IPS-20b (cell line): ENCODE data around the gene DNASE1L1.

Experiments used
- H3K27ac ChIP-seq: one replicate; pipeline ENCODE4 v1.5.1; 2013; ENCODE audit warnings: low read length
- H3K27me3 ChIP-seq: 2 replicates; pipeline ENCODE4 v1.6.1; 2013; ENCODE audit warnings: mild to moderate bottlenecking, low read length, inconsistent platforms; ENCODE audit not compliant: insufficient read depth
- H3K36me3 ChIP-seq: 2 replicates; pipeline ENCODE4 v1.6.1; 2013; ENCODE audit warnings: low read depth, mild to moderate bottlenecking, inconsistent platforms, low read length, moderate library complexity; ENCODE audit not compliant: insufficient read depth
- H3K4me1 ChIP-seq: 2 replicates; pipeline ENCODE4 v1.6.1; 2013; ENCODE audit warnings: mild to moderate bottlenecking, control low read depth, inconsistent platforms, low read length, moderate library complexity; ENCODE audit not compliant: insufficient read depth
- H3K4me3 ChIP-seq: 2 replicates; pipeline ENCODE4 v1.5.1; 2013; ENCODE audit warnings: mild to moderate bottlenecking, low read length, inconsistent platforms
- H3K9ac ChIP-seq: 2 replicates; pipeline ENCODE4 v1.6.1; 2013; ENCODE audit warnings: low read depth, mild to moderate bottlenecking, inconsistent platforms, low read length, moderate library complexity
- H3K9me3 ChIP-seq: 2 replicates; pipeline ENCODE4 v1.6.1; 2013; ENCODE audit warnings: mild to moderate bottlenecking, low read depth, low read length, inconsistent platforms; ENCODE audit not compliant: insufficient read depth

Gene DNASE1L1

GRCh38 chrX:154359362-154360154 is 49.5 kb downstream of the DNASE1L1 start:
- Histone ChIP-seq H3K36me3 (peaks cover 98% of the 10 kb centered on the region), H3K4me3 (no peak overlapping the region)

GRCh38 chrX:154358829-154359228 is 50.2 kb downstream of the DNASE1L1 start:
- Histone ChIP-seq H3K4me1 (no peaks in the 10 kb centered on the region), H3K4me3 (no peak overlapping the region), H3K36me3 (peaks cover 98% of the 10 kb centered on the region)

More at GRCh38 chrX:154359362-154360154, 49.5 kb downstream of the DNASE1L1 start:
- Histone ChIP-seq H3K27ac (no peak overlapping the region), H3K4me1 (no peaks in the 10 kb centered on the region), H3K9me3 (no peaks in the 10 kb centered on the region), H3K27me3 (no peaks in the 10 kb centered on the region), H3K9ac (no peak overlapping the region)

GRCh38 chrX:154358011-154358410 is 51.0 kb downstream of the DNASE1L1 start:
- Histone ChIP-seq H3K27me3 (no peaks in the 10 kb centered on the region), H3K27ac (no peak overlapping the region), H3K9me3 (no peaks in the 10 kb centered on the region), H3K4me1 (no peaks in the 10 kb centered on the region), H3K36me3 (peaks cover 99% of the 10 kb centered on the region), H3K4me3 (no peak overlapping the region), H3K9ac (no peak overlapping the region)

More at GRCh38 chrX:154358829-154359228, 50.2 kb downstream of the DNASE1L1 start:
- H3K9me3 ChIP-seq = no peaks in the 10 kb centered on the region
- no peaks in the 10 kb centered on the region for H3K27me3 ChIP-seq
- H3K9ac ChIP-seq = no peak overlapping the region
- H3K27ac ChIP-seq = no peak overlapping the region

GRCh38 chrX:154357205-154357604 is 51.8 kb downstream of the DNASE1L1 start:
- Histone ChIP-seq H3K9ac (no peak overlapping the region), H3K36me3 (peaks cover 99% of the 10 kb centered on the region), H3K4me3 (no peak overlapping the region), H3K9me3 (no peaks in the 10 kb centered on the region), H3K27me3 (no peaks in the 10 kb centered on the region), H3K4me1 (no peaks in the 10 kb centered on the region), H3K27ac (no peak overlapping the region)

- H3K9me3 ChIP-seq = no peaks in the 10 kb centered on the region
- H3K27me3 ChIP-seq = no peaks in the 10 kb centered on the region
- no peak overlapping the region for H3K4me3 ChIP-seq
- H3K27ac ChIP-seq = no peak overlapping the region
- peaks cover 99% of the 10 kb centered on the region for H3K36me3 ChIP-seq
- no peaks in the 10 kb centered on the region for H3K4me1 ChIP-seq
- no peak overlapping the region for H3K9ac ChIP-seq
Measured at GRCh38 chrX:154356596-154356995, 52.5 kb downstream of the DNASE1L1 start.

- Histone ChIP-seq H3K9me3 (no peaks in the 10 kb centered on the region), H3K27ac (no peak overlapping the region), H3K9ac (no peak overlapping the region), H3K4me1 (no peaks in the 10 kb centered on the region), H3K27me3 (no peaks in the 10 kb centered on the region), H3K4me3 (no peak overlapping the region), H3K36me3 (peaks cover 100% of the 10 kb centered on the region)
Measured at GRCh38 chrX:154355776-154356140, 53.3 kb downstream of the DNASE1L1 start.

GRCh38 chrX:154355094-154355775 is 53.8 kb downstream of the DNASE1L1 start:
- H3K9me3 ChIP-seq = no peaks in the 10 kb centered on the region
- H3K27ac ChIP-seq = no peak overlapping the region
- H3K4me1 ChIP-seq = no peaks in the 10 kb centered on the region
- H3K4me3 ChIP-seq = no peak overlapping the region
- H3K36me3 ChIP-seq = peaks cover 100% of the 10 kb centered on the region
- no peaks in the 10 kb centered on the region for H3K27me3 ChIP-seq
- no peak overlapping the region for H3K9ac ChIP-seq

GRCh38 chrX:154354516-154354915 is 54.5 kb downstream of the DNASE1L1 start:
- Histone ChIP-seq H3K27me3 (no peaks in the 10 kb centered on the region), H3K9ac (no peak overlapping the region), H3K9me3 (no peaks in the 10 kb centered on the region), H3K27ac (no peak overlapping the region), H3K4me1 (no peaks in the 10 kb centered on the region), H3K4me3 (no peak overlapping the region), H3K36me3 (peaks cover 100% of the 10 kb centered on the region)

GRCh38 chrX:154354013-154354412 is 55.0 kb downstream of the DNASE1L1 start:
- peaks cover 100% of the 10 kb centered on the region for H3K36me3 ChIP-seq
- H3K9ac ChIP-seq = no peak overlapping the region

GRCh38 chrX:154353172-154353843 is 55.7 kb downstream of the DNASE1L1 start:
- Histone ChIP-seq H3K9me3 (no peaks in the 10 kb centered on the region), H3K27ac (no peak overlapping the region)

More at GRCh38 chrX:154354013-154354412, 55.0 kb downstream of the DNASE1L1 start:
- Histone ChIP-seq H3K4me1 (no peaks in the 10 kb centered on the region), H3K9me3 (no peaks in the 10 kb centered on the region), H3K4me3 (no peak overlapping the region), H3K27ac (no peak overlapping the region), H3K27me3 (no peaks in the 10 kb centered on the region)

GRCh38 chrX:154352466-154352865 is 56.6 kb downstream of the DNASE1L1 start:
- Histone ChIP-seq H3K27me3 (no peaks in the 10 kb centered on the region), H3K9ac (no peak overlapping the region), H3K4me3 (no peak overlapping the region), H3K9me3 (no peaks in the 10 kb centered on the region), H3K36me3 (peaks cover 92% of the 10 kb centered on the region), H3K27ac (no peak overlapping the region), H3K4me1 (no peaks in the 10 kb centered on the region)

More at GRCh38 chrX:154353172-154353843, 55.7 kb downstream of the DNASE1L1 start:
- Histone ChIP-seq H3K27me3 (no peaks in the 10 kb centered on the region), H3K4me3 (no peak overlapping the region), H3K4me1 (no peaks in the 10 kb centered on the region), H3K9ac (no peak overlapping the region), H3K36me3 (peaks cover 98% of the 10 kb centered on the region)
